ENCODE results near the gene ZC3H7B. TPM values are rescaled to one million over a fixed set of nuclear protein-coding genes. Genes with fewer than 3 reads are reported as not detected.

The ZC3H7B gene
- total RNA-seq, 2 donors from 2014 or later, result 70.9 to 74.2 TPM

DNA sequence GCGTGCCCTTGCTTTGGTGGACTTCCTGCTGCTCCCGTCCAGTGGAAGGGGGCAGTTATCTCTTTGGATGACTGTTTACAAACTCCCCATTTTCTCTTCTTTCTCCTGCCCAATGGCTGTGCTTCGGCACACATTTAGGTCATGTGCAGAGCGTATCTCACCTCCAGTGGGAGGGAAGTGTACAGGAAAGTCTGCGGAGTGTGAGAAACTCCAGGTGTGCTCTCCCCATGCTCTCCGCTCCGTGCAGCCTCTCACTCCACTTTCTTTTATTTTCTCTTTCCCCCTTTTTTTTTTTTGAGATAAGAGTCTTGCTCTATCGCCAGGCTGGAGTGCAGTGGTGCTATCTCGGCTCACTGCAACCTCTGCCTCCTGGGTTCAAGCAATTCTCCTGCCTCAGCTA lies 68.5 kb downstream of the ZC3H7B start:
- no peak for TF ChIP-seq CTCF (conservative IDR thresholded peaks at IDR 0.05)
- H3K4me3 ChIP-seq (ENCODE audit: low read length), result no peak overlapping the region
- H3K27ac ChIP-seq (ENCODE audit: low read depth, low read length), result no peak overlapping the region
- 91 to 92% methylated on average over 4 to 9 of the region's 9 CpGs for WGBS, 2 experiments (ENCODE audit: insufficient coverage in 1 of 2, insufficient read length in 1 of 2)
- no peak for DNase-seq
- H3K27me3 Mint-ChIP-seq (ENCODE audit: insufficient read depth), result peaks cover 4% of the 10 kb centered on the region
- H3K27me3 ChIP-seq (ENCODE audit: control insufficient read depth, insufficient read depth, low read length, poor library complexity, severe bottlenecking), result no peaks in the 10 kb centered on the region
- H3K36me3 Mint-ChIP-seq (ENCODE audit: low read depth), result no peaks in the 10 kb centered on the region
- H3K27ac Mint-ChIP-seq, result no peak overlapping the region
- H3K4me1 Mint-ChIP-seq, result peaks cover 8% of the 10 kb centered on the region
- no peak overlapping the region for H3K4me3 Mint-ChIP-seq
- no peaks in the 10 kb centered on the region for H3K4me1 ChIP-seq (ENCODE audit: control insufficient read depth, insufficient read depth, low read length)
- H3K9me3 ChIP-seq (ENCODE audit: control insufficient read depth, low read length), result no peaks in the 10 kb centered on the region
- no peaks in the 10 kb centered on the region for H3K9me3 Mint-ChIP-seq
- H3K9ac ChIP-seq (ENCODE audit: extremely low read depth, low read length, poor library complexity, severe bottlenecking), result no peak overlapping the region
- H3K36me3 ChIP-seq (ENCODE audit: control insufficient read depth, insufficient read depth, low read length), result no peaks in the 10 kb centered on the region

DNA sequence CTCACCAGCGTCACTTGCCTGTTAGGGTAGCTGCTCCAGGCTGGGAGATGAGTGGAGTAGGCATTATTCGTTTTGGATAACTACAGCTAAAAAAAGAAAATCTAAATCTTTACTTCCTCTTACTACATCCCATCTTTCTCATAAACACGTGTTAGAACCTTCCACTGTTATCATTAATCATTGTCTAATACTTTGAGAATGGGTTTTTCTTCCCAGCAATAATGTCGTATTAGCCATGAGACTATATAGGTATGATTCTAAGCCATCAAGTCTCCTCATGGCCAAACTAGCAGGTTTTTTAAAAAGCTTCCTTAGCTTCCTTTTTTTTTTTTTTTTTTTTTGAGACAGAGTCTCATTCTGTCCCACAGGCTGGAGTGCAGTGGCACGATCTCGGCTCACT lies 76.5 kb downstream of the ZC3H7B start:
- Mint-ChIP-seq H3K4me3 (no peak overlapping the region), H3K9me3 (no peaks in the 10 kb centered on the region), H3K27me3 (ENCODE audit: insufficient read depth) (peaks cover 5% of the 10 kb centered on the region), H3K4me1 (peaks cover 12% of the 10 kb centered on the region), H3K36me3 (ENCODE audit: low read depth) (no peaks in the 10 kb centered on the region), H3K27ac (no peak overlapping the region)
- WGBS, 2 experiments (ENCODE audit: insufficient coverage in 1 of 2, insufficient read length in 1 of 2), result 86 to 100% methylated on average over 1 to 6 of the region's 6 CpGs
- Histone ChIP-seq H3K9ac (ENCODE audit: extremely low read depth, low read length, poor library complexity, severe bottlenecking) (no peak overlapping the region), H3K27ac (ENCODE audit: low read depth, low read length) (no peak overlapping the region), H3K4me1 (ENCODE audit: control insufficient read depth, insufficient read depth, low read length) (no peaks in the 10 kb centered on the region), H3K9me3 (ENCODE audit: control insufficient read depth, low read length) (no peaks in the 10 kb centered on the region), H3K27me3 (ENCODE audit: control insufficient read depth, insufficient read depth, low read length, poor library complexity, severe bottlenecking) (no peaks in the 10 kb centered on the region), H3K4me3 (ENCODE audit: low read length) (no peak overlapping the region), H3K36me3 (ENCODE audit: control insufficient read depth, insufficient read depth, low read length) (no peaks in the 10 kb centered on the region)
- TF ChIP-seq CTCF (conservative IDR thresholded peaks at IDR 0.05), result no peak
- no peak for DNase-seq

- H3K27ac Mint-ChIP-seq, result peak overlapping the region; percentile 88
- Histone ChIP-seq H3K9ac (ENCODE audit: extremely low read depth, low read length, poor library complexity, severe bottlenecking) (peak overlapping the region; percentile 88), H3K9me3 (ENCODE audit: control insufficient read depth, low read length) (no peaks in the 10 kb centered on the region), H3K36me3 (ENCODE audit: control insufficient read depth, insufficient read depth, low read length) (no peaks in the 10 kb centered on the region), H3K4me1 (ENCODE audit: control insufficient read depth, insufficient read depth, low read length) (no peaks in the 10 kb centered on the region), H3K27me3 (ENCODE audit: control insufficient read depth, insufficient read depth, low read length, poor library complexity, severe bottlenecking) (peaks cover 8% of the 10 kb centered on the region), H3K4me3 (ENCODE audit: low read length) (peak overlapping the region; percentile 79), H3K27ac (ENCODE audit: low read depth, low read length) (peak overlapping the region; percentile 100)
- H3K4me3 Mint-ChIP-seq, result peak overlapping the region; percentile 67
- WGBS, 2 experiments (ENCODE audit: insufficient coverage in 1 of 2, insufficient read length in 1 of 2), result 6 to 28% methylated on average over 2 to 16 of the region's 22 CpGs
- DNase-seq, result no peak
- peaks cover 5% of the 10 kb centered on the region for H3K27me3 Mint-ChIP-seq (ENCODE audit: insufficient read depth)
- peaks cover 6% of the 10 kb centered on the region for H3K4me1 Mint-ChIP-seq
- TF ChIP-seq CTCF (conservative IDR thresholded peaks at IDR 0.05), result no peak
- H3K36me3 Mint-ChIP-seq (ENCODE audit: low read depth), result no peaks in the 10 kb centered on the region
- no peaks in the 10 kb centered on the region for H3K9me3 Mint-ChIP-seq
Observed at GRCh38 chr22:41380993-41381328, 79.6 kb downstream of the ZC3H7B start.
